T-cell (primary cell): ENCODE measurements around the gene CLEC1A. TPM values are rescaled to one million over a fixed set of nuclear protein-coding genes. Genes with fewer than 3 reads are reported as not detected.

ENCODE experiments used
- total RNA-seq, 35 experiments: library from RNA in 6 of 35; stranded (reverse) in 6 of 35; fragments of 120-200 nt in 1 of 35; gene quantifications; one replicate each; pipeline versions ENCODE4 v1.2.1 to v1.2.4 and lab custom pipeline; 2013 to 2026

CLEC1A gene
- total RNA-seq, 5 donors from 2014 or later (not counting 1 experiment from before 2014, with no cell fraction given), result not detected

Other genes starting within 250 kb of the CLEC1A start
- 100 to 1,000 TPM in 1 of 5 donors, 10 to 100 TPM in 4; 60.0 to 101 (median 74.7) TPM for gene CLEC2B, start 229.6 kb downstream of the CLEC1A start, total RNA-seq
- gene KLRF2, start 217.5 kb downstream of the CLEC1A start, total RNA-seq, result not detected
- not detected for gene CLEC2A, start 166.6 kb downstream of the CLEC1A start, total RNA-seq
- under 1 TPM in 1 of 5 donors, not detected in 4; 0.26 TPM for gene CLEC12A, start 127.6 kb downstream of the CLEC1A start, total RNA-seq
- under 1 TPM in 1 of 5 donors, not detected in 4; 0.50 TPM for gene CLEC1B, start 99.9 kb downstream of the CLEC1A start, total RNA-seq
- not detected for gene CLEC12B, start 88.4 kb downstream of the CLEC1A start, total RNA-seq
- under 1 TPM in 1 of 5 donors, not detected in 4; 0.61 TPM for gene CLEC9A, start 68.3 kb downstream of the CLEC1A start, total RNA-seq
- gene CLEC7A, start 31.2 kb upstream of the CLEC1A start, total RNA-seq, result 1 to 10 TPM in 2 of 5 donors, under 1 TPM in 3; 0.15 to 1.6 (median 0.49) TPM
- gene OLR1, start 73.1 kb upstream of the CLEC1A start, total RNA-seq, result under 1 TPM in 3 of 5 donors, not detected in 2; 0.12 to 0.60 (median 0.33) TPM
- not detected for gene TMEM52B, start 80.0 kb upstream of the CLEC1A start, total RNA-seq
- gene GABARAPL1, start 113.9 kb upstream of the CLEC1A start, total RNA-seq, result 100 to 1,000 TPM in 2 of 5 donors, 10 to 100 TPM in 3; 46.7 to 129 (median 53.7) TPM
- 10 to 100 TPM in 4 of 5 donors, 1 to 10 TPM in 1; 9.7 to 29.9 (median 24.4) TPM for gene KLRD1, start 208.9 kb upstream of the CLEC1A start, total RNA-seq